ENCODE data around the gene PKD2L2.

GRCh38 chr5:137935694-137936093 lies 46.4 kb downstream of the PKD2L2 start:
- TF ChIP-seq CTCF (IDR thresholded peaks at IDR 0.05; ENCODE audit: insufficient read depth, low read length, poor library complexity, severe bottlenecking) (no peak), EZH2phosphoT487 (conservative IDR thresholded peaks at IDR 0.05; ENCODE audit: low read length) (no peak)
